Glutamatergic neuron (in vitro differentiated cells): ENCODE results near the gene C9orf153. TPM values are rescaled to one million over a fixed set of nuclear protein-coding genes. Genes with fewer than 3 reads are reported as not detected.
"Not testable (repeated sequence)": the region's sequence is repeated elsewhere in the genome, so short reads cannot be mapped to it uniquely, and the experiment has no call there.

Source experiments
- DNase-seq: peaks from one replicate; pipeline ENCODE4 v3.0.0; 2022
- H3K27ac Mint-ChIP-seq: one replicate; pipeline ENCODE4 v1.8.0; 2020; ENCODE audit warnings: mild to moderate bottlenecking, mixed read lengths, inconsistent platforms; ENCODE audit not compliant: unreplicated experiment
- H3K27me3 Mint-ChIP-seq: one replicate; pipeline ENCODE4 v1.8.0; 2020; ENCODE audit warnings: mild to moderate bottlenecking, moderate library complexity, mixed read lengths, inconsistent platforms; ENCODE audit not compliant: unreplicated experiment
- H3K36me3 Mint-ChIP-seq: one replicate; pipeline ENCODE4 v1.8.0; 2020; ENCODE audit warnings: mild to moderate bottlenecking, mixed read lengths, inconsistent platforms; ENCODE audit not compliant: unreplicated experiment
- H3K4me1 Mint-ChIP-seq: one replicate; pipeline ENCODE4 v1.8.0; 2020; ENCODE audit warnings: mild to moderate bottlenecking, low read depth, mixed read lengths, inconsistent platforms; ENCODE audit not compliant: unreplicated experiment
- H3K4me3 Mint-ChIP-seq: one replicate; pipeline ENCODE4 v1.8.0; 2020; ENCODE audit warnings: mild to moderate bottlenecking, mixed read lengths, inconsistent platforms; ENCODE audit not compliant: unreplicated experiment
- H3K9me3 Mint-ChIP-seq: one replicate; pipeline ENCODE4 v1.8.0; 2020; ENCODE audit warnings: mild to moderate bottlenecking, moderate library complexity, mixed read lengths, inconsistent platforms; ENCODE audit not compliant: unreplicated experiment
- total RNA-seq: library from RNA; stranded (reverse); fragmentation: NEBNext Ultra II Directional; extraction: Animal tissue kit (Norgen Biotek cat#: 25700); gene quantifications from one replicate; pipeline ENCODE4 v1.2.1, GENCODE V29; 2021; ENCODE audit not compliant: unreplicated experiment
- TF ChIP-seq, protein P1 (sequence below): fragments of 200-600 bp; sonication (generic); IDR thresholded peaks from one replicate; pipeline ENCODE4 v1.5.0; 2021; ENCODE audit not compliant: partially characterized antibody, unreplicated experiment

The C9orf153 gene
- total RNA-seq, 1 donor from 2014 or later: 0.27 TPM

DNA sequence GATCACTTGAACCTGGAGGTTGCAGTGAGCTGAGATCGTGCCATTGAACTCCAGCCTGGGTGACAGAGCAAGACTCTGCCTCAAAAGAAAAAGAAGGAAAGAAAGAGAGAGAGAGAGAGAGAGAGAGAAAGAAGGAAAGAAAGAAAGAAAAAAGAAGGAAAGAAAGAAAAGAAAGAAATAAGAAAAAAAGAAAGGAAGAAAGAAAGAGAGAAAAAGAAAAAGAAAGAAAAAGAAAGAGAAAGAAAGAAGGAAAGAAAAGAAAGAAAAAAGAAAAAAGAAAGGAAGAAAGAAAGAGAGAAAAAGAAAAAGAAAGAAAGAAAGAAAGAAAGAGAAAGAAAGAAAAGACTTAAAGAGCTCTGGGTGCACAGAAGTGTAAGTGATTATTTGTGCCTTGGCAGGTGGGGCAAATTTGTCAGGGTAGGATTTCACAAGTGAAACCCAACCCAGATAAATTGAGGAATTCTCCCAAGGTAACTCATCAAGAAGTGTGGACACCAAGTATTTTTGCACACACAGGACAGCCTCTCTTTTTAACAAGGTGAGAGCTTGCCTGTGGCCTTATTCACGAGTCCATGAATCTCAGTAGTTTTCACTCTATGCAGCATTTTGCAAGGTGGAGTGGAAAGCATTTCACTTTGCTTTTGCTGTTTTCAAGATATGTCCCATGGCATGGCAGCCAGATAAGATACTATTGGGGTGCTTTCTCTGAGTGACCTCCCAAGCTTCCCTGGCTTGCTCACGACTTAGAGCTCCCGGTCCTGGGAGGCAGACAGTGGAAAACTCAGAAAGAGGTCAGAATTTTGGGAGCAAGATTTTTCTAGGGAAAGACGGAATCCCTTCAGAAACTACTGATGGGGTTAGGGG lies 57.8 kb downstream of the C9orf153 start:
- H3K4me3 Mint-ChIP-seq: no peak overlapping the region
- no peaks in the 10 kb centered on the region for H3K36me3 Mint-ChIP-seq
- H3K4me1 Mint-ChIP-seq: no peaks in the 10 kb centered on the region

GRCh38 chr9:86200599-86201162 lies 58.8 kb downstream of the C9orf153 start:
- H3K36me3 Mint-ChIP-seq: no peaks in the 10 kb centered on the region
- H3K4me1 Mint-ChIP-seq: no peaks in the 10 kb centered on the region
- H3K27ac Mint-ChIP-seq: no peak overlapping the region
- peaks cover 1% of the 10 kb centered on the region for H3K27me3 Mint-ChIP-seq
- no peak for DNase-seq
- TF ChIP-seq, protein P1, sequence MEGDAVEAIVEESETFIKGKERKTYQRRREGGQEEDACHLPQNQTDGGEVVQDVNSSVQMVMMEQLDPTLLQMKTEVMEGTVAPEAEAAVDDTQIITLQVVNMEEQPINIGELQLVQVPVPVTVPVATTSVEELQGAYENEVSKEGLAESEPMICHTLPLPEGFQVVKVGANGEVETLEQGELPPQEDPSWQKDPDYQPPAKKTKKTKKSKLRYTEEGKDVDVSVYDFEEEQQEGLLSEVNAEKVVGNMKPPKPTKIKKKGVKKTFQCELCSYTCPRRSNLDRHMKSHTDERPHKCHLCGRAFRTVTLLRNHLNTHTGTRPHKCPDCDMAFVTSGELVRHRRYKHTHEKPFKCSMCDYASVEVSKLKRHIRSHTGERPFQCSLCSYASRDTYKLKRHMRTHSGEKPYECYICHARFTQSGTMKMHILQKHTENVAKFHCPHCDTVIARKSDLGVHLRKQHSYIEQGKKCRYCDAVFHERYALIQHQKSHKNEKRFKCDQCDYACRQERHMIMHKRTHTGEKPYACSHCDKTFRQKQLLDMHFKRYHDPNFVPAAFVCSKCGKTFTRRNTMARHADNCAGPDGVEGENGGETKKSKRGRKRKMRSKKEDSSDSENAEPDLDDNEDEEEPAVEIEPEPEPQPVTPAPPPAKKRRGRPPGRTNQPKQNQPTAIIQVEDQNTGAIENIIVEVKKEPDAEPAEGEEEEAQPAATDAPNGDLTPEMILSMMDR: no peak
- H3K4me3 Mint-ChIP-seq: no peak overlapping the region
- H3K9me3 Mint-ChIP-seq: peaks cover 2% of the 10 kb centered on the region

More for the DNA sequence above, 57.8 kb downstream of the C9orf153 start:
- no peak for DNase-seq
- Mint-ChIP-seq H3K9me3 (peaks cover 2% of the 10 kb centered on the region), H3K27me3 (peaks cover 1% of the 10 kb centered on the region), H3K27ac (no peak overlapping the region)
- TF ChIP-seq, protein P1: no peak

DNA sequence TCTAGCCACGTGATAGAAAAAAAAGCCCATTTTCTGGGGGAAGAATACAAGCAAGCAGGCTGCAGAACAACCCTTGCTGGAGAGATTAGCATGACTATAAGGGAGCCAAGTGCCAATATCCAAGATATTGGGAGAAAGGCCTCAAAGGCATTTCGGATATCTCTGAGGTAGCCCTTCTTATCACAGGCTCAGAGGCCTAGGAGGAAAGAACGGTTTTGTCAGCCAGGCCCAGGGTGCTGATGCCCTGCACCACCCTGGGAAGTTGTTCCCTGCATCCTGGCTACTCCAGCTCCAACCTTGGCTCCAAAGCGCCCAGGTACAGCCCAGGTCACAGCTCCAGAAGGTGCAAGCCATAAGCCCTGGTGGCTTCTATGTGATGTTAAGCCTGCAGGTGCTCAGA lies 66.4 kb downstream of the C9orf153 start:
- Mint-ChIP-seq H3K36me3 (peaks cover 7% of the 10 kb centered on the region), H3K27ac (no peak overlapping the region), H3K27me3 (no peaks in the 10 kb centered on the region), H3K4me1 (no peaks in the 10 kb centered on the region), H3K9me3 (no peaks in the 10 kb centered on the region), H3K4me3 (no peak overlapping the region)
- TF ChIP-seq, protein P1: no peak
- no peak for DNase-seq

- not testable (repeated sequence) for H3K4me3 Mint-ChIP-seq, DNase-seq, H3K27ac Mint-ChIP-seq, H3K9me3 Mint-ChIP-seq, H3K27me3 Mint-ChIP-seq, H3K4me1 Mint-ChIP-seq
- peaks cover 19% of the 10 kb centered on the region for H3K36me3 Mint-ChIP-seq
Observed at GRCh38 chr9:86190700-86191099, 68.8 kb downstream of the C9orf153 start.

DNA sequence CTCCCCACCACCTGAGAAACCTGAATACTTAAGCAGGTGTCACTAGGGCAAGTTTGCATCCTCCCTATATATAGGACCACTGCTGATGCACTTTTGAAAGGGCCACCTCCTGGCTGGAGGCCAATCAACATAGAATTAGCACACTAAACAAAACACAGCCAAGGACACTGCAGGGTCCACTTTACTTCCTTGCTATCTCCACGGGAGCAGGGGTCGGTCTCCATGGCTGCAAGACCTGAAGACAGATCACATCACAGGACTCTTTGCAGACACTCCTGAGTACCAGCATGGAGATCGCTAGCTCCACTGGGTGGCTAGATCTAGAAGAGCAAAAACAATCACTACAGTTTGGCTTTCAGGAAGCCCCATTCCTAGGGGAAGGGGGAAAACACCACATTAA lies 72.3 kb downstream of the C9orf153 start:
- H3K4me3 Mint-ChIP-seq: no peak overlapping the region

More for the DNA sequence above, 72.3 kb downstream of the C9orf153 start:
- Mint-ChIP-seq H3K36me3 (peaks cover 12% of the 10 kb centered on the region), H3K27me3 (peaks cover 3% of the 10 kb centered on the region), H3K27ac (no peak overlapping the region), H3K9me3 (peaks cover 2% of the 10 kb centered on the region), H3K4me1 (no peaks in the 10 kb centered on the region)
- DNase-seq: no peak
- TF ChIP-seq, protein P1: no peak
